NCI-H2196 treated with DMSO at 0.1 percent for 48 hours (cell line): ENCODE results near the gene MAPK13.
"Not testable (repeated sequence)": the region's sequence is repeated elsewhere in the genome, so short reads cannot be mapped to it uniquely, and the experiment has no call there.

ENCODE experiments used
- DNase-seq: peaks from one replicate; lab custom pipeline; 2025; ENCODE audit not compliant: unreplicated experiment; lab: John Stamatoyannopoulos, UW

MAPK13 gene

DNA sequence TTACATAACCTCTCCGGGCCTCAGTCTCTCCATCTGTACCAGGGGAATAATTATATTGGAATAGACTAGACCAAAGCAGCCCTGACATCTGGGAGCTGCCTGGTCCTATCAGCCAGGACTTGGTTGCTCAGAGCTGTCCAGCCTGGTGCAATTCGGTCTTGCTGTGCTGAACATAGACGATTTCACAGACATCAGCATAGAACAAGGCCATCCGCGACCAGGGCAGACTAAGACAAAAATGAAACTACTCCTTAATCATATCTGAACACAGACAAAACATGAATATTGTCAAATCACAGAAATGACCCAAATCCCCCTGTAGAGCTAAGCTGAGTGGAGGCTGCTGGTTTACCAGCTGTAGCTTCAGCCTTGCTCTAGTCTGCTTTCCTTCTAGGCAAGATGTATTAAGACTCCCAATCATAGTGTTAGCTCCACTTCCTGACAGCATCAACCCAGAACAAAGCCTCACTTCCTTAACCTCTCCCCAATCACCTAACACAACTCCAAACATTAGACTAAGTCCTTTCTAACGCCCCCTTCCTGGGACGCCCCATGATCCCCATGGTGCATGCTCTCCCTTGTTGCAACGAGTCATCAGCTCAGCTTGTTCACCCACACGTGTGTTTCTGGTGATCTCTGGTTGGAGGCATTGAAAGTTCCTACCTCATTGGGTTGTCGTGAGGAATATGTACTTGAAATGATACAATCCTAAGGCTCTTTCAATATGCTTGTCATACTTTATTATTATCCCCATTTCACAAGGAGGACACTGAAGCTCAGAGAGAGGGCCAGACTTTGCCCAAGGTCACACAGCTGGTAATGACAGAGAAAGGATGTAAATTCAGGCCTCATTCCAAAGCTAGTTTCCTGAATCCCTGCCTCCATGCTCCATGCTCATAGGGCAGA lies 3.5 kb upstream of the MAPK13 start:
- DNase-seq = no peak

DNA sequence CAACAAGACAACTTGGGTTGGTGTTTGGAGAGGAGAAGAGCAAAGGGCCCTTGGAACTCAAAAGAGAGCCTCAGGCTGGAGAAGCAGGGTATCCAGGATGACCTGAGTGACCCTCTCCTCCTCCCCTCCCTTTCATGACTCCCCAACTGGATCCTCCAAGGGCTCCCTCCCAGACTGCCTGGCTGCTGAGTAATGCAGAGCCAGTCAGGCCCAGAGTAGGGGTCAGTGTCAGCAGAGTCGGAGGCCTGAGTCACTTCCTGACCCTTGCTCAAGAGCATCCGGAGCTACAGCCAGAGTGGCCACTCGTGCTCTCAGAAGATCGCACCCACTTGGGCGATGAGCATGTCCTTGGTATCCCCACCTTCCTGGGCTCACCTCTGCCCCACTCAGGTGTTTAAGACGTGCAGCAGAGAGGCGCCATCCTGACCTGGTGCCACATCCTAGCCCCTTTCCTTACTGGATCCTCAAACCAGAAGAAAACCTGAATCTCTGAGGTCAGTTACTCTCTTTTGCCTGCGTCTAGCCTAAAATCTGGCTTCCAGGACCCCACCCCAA lies 2.8 kb upstream of the MAPK13 start:
- no peak for DNase-seq

DNA sequence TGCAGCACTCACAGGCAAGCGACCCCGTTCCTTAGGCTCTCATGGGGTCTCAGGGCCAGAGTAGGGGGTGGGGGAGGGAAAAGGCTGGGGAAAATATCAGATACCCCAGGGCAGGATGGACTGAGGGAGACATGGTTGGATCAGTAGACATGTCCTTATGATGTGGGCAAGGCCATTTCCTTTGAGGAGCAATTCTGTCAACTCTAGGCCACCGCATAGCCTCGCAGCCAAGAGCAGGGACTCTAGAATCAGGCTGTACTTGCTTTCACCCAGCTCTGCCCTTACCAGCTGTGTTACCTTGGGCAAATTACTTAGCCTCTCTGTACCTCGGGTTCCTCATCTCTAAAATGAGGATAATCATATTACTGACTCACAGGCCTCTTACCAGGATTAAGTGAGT lies 2.2 kb upstream of the MAPK13 start:
- DNase-seq = no peak

DNA sequence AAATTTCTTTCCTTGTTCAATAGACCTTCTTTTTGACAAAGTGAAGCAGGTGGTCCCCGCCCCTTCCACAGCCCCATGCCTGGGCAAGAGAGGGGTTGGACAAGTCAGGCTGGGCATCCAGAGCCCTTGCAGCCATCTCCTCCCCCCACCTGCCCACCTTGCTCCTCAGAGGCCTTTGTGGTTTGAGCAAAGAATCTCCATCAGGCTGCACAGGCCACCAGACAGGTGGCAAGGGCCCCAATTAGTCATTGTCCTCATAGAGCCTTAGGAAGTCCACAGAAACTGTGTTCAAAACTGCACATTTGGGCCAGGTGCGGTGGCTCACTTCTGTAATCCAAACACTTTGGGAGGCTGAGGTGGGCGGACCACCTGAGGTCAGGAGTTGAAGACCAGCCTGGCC lies 1.5 kb upstream of the MAPK13 start:
- no peak for DNase-seq

DNA sequence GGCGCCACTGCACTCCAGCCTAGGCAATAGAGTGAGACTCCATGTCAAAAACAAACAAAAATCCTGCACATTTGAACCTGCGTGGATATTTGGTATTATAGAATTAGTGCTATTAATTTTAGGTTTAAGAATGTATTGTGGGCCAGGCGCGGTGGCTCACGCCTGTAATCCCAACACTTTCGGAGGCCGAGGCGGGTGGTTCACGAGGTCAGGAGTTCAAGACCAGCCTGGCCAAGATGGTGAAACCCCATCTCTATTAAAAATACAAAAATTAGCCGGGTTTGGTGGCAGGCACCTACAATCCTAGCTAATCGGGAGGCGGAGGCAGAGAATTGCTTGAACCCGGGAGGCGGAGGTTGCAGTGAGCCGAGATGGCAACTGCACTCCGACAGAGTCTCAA lies 979 bp upstream of the MAPK13 start:
- DNase-seq = not testable (repeated sequence)

DNA sequence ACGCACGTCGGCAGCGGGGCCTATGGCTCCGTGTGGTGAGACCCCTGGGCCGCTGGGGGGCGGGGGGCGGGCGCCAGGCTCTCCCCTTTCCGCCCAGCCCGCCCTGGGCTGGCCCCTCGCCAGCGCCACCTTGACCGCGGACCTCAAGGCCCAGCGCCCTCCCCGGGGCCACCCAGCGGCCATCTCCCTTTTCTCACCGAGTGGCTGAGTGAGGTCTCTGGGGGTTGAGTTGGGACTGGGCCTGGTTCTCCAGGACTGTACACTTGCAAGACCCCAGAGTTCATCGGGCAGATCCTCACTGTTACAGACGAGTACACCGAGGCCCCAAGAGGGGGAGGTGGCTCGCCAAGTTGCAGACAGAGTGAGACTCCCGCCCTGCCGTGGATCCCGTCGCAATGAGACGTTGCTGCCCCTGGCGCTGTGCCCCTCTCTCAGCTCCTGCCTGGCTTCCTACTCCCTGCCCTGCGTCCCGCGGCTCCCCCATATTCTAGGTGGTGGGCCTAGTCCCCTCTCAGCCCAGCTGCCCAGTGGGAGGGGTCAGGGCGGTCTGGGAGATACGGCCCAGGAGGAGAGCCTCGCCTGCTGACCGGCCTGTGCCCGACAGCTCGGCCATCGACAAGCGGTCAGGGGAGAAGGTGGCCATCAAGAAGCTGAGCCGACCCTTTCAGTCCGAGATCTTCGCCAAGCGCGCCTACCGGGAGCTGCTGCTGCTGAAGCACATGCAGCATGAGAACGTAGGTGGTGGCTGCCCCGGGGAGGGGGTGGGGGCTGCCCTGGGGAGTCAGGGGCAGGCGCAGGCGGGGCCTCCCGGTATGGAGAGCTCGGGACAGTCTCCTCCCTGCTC lies 576 bp downstream of the MAPK13 start:
- peak; percentile 70 for DNase-seq

DNA sequence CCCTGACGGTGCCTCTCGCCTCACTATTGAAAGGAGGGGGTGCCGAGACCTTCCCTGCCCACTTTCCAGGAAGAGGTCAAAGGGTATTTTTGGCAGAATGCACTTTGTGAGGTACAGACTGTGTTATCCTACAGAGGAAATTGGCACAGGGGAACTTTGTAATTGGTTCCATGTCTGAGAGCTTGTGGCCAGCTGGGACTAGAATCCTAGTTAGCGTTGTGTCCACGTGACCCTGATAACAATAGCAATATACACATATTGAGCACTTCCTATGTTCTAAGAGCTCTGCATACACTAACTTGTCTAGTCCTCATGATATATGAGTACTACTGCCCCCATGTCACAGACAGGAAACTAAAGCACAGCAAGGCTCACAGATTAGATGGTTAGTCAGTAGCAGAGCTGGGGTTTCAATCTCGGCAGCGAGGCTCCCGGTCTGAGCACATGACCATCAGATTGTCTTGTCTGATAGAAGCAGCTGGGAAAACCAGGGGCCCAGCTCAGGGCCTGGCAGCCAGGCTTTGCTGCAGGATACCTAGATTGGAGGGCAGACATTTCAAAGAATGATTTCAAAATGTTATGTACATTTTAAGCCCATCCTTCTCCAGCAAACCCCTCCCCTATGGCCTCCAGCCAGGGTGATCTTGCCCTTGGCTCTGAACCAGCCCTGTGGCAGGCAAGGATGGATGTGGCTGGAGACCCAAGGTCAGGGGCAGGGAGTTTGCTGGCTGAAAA lies 1.4 kb downstream of the MAPK13 start:
- DNase-seq = peak; percentile 63

DNA sequence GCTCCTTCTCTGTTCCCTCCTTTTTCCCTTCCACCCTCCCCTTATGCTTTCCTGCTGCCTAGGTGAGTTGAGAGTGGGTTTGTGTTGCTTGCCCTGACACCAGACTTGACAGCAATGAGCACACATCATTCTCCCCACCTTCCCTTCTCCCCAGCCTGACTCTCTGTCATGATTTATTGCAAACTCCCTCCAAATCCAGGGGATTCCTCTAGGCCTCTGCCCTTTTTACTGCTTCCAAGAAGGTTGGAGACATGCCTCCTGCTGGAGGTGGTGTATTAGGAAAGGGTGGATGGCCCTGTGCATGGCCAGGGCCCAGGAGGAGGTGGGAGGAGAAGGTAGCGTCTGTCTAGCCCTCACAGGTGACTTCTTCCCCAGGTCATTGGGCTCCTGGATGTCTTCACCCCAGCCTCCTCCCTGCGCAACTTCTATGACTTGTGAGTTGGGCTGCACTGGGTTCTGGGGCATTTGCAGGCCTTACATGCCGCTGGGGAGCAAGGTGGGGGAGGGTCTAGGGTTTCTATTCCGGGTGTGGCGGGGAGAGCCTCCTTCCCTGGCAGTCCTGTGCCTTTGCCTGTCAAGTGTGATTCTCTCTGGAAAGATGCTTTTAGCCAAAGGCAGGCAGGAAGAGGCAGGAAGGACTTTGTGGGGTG lies 2.1 kb downstream of the MAPK13 start:
- DNase-seq = no peak

DNA sequence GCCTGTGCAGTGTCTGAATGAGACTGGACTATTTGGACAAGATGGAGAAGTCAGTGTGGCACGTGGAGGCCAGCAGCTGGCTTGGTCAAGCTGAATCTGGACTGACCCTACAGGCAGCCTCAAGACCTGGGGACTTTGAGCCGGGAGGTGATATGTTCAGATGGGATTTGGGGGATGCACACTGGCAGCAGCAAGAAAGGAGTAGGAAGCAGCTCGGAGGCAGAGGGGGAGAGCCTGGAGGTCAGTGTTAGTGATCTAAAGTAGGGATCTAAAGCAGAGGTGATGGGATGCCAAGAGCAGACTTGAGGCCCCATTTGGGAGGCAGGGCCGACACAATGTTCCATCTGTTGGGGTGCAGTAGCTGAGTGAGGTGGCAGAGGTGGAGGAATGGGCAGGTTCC lies 2.8 kb downstream of the MAPK13 start:
- no peak for DNase-seq

DNA sequence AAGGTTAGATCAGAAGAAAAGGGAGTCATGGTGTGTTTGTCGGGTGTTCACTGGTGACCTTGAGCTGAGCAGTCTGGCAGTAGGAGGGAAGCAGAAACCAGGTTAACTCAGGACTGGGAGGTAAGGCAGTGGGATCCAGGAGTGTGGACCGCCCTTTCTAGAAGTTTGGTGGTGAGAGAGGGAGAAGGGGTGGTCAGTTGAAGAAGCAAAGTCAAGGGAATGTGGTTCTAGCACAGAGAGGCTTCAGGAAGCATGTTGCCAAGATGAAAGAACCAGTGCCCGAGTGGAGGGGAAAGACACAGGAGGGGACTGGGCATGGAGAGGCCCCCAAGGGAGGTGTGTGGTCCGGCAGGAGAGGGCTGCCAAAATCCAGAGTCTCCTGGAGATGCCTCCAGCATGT lies 3.6 kb downstream of the MAPK13 start:
- no peak for DNase-seq

DNA sequence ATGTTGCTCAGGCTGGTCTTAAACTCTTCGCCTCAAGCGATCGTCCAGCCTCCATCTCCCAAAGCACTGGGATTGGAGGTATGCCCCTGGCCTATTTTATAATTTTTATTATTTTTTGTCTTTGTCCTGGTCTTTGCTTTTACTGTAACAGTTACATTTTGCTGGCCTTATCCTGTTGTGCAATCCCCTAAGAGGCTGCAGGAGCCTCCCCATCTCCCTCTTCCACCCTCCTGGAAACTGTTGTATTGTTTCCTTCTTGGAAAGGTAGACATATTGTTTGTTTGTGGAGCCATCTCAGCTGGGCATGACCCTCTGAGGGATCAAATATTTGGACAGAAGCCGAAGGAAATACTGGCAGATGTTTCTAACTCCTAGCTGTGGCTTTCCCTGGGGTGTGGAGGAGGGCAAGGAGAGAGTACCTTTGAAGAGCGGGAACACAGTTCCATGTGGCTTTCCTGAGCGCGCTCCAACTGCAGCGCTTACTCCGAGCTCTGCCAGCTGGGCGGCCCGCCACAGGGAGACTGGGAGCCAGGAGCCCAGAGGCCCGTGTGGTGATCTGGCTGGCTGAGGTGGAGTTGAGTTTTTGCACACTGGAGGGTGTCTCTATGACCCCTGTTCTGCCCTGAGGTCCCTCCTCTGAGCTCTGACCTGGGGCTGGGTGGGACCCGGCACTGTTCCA lies 4.9 kb downstream of the MAPK13 start:
- no peak for DNase-seq

DNA sequence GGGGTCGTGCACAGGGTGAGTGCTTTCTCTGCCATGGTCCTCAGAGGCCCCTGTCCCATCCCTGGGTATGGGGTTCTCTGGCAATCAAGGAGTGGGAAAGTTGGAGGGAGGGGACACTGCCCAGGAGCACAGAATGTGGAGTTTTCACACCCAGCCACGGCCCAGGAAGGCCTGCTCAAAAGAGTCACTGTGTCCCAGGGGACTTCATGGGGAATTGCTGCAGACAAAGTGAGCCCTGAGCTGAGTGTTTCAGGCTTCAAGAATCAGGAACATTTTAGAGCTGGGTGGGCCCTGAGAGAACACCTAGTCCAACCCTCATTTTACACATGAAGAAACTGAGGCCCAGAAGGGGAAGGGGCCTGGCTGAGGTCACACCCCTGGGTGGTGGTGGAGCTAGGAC lies 5.7 kb downstream of the MAPK13 start:
- DNase-seq = no peak

DNA sequence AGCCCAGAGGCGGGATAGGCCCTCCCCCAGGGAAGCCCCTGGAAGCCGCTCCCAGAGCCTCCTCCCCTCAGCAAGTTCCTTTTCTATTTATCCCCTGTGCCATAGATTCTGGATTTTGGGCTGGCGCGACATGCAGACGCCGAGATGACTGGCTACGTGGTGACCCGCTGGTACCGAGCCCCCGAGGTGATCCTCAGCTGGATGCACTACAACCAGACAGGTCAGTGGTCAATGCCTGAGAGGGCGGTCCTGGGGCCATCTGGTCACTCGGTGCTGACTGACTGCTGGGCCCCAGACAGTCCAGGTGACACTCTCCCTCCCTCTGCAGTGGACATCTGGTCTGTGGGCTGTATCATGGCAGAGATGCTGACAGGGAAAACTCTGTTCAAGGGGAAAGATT lies 6.2 kb downstream of the MAPK13 start:
- DNase-seq = no peak

DNA sequence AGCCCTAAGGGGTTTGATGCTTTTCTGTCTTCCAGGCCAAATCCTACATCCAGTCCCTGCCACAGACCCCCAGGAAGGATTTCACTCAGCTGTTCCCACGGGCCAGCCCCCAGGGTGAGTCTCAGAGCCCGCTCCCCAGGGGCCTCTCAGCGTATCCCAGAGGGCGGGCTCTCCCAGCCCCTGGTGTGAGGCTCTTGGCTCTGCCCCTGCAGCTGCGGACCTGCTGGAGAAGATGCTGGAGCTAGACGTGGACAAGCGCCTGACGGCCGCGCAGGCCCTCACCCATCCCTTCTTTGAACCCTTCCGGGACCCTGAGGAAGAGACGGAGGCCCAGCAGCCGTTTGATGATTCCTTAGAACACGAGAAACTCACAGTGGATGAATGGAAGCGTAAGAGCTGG lies 8.4 kb downstream of the MAPK13 start:
- DNase-seq = no peak

DNA sequence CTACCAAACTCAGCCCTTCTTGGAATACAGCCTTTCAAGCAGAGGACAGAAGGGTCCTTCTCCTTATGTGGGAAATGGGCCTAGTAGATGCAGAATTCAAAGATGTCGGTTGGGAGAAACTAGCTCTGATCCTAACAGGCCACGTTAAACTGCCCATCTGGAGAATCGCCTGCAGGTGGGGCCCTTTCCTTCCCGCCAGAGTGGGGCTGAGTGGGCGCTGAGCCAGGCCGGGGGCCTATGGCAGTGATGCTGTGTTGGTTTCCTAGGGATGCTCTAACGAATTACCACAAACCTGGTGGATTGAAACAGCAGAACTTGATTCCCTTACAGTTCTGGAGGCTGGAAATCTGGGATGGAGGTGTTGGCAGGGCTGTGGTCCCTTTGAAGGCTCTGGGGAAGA lies 9.1 kb downstream of the MAPK13 start:
- no peak for DNase-seq

DNA sequence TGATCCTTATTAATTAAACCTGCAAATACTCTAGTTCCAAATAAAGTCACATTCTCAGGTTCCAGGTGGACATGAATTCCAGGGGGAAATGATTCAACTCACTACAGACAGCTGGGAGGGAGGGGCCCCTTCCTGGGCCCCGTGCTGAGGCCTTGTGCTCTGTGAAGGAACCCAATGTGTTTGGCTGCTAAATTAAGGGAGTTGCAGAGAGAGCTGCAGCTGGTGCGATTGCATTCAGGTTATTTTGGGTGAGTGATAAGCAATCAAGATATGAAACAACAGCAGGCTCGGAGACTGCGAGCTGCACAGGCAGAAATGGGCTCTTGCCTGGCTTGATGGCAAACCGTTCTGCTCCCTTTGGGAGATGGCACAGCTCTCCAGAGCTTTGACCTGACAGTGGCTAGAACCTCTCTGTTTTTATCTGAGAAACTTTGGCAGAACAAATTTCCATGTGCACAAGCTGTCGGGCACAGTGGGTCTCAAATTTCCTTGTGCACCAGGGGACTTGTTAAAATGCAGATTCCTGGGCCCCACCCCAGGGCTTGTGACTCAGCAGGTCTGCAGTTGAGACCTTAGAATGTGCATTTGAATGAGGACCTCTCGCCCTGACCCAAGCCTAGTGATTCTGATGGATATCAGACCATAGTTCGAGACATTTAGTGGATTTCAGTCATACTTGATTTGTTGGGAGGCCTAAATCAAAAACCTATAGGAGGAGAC lies 9.8 kb downstream of the MAPK13 start:
- no peak for DNase-seq

DNA sequence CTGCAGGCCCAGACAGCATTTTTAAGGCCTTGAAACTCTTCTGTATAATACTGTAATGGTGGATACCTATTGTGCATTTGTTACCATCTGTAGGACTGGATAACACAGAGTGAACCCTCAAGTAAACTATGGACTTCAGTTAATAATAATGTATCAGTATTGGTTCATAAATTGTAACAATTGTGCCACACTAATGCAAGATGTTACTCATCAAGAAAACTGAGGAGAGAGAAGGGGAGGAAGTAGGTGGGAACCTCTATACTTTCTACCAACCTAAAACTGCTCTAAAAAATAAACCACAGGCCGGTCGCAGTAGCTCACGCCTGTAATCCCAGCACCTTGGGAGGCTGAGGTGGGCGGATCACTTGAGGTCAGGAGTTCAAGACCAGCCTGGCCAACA lies 10.8 kb downstream of the MAPK13 start:
- no peak for DNase-seq

DNA sequence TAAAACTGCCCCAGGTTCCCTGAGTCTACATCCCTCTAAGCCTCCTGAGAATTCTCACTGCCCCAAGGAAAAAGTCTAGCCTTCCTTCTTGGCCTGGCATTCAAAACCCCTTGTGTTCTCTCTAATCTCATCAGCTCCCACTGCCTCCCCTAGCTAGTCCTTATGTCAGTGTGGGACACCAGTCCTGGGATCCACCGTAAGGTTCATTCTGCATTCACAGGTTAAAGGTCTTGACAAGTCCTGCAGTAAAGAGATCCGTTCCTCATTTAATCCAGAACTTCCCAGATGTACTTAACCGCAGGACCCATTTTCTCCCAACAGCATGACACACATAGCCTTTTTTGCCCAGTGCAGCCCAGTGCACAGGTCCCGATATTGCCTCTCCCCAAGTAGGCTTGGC lies 11.6 kb downstream of the MAPK13 start:
- no peak for DNase-seq

DNA sequence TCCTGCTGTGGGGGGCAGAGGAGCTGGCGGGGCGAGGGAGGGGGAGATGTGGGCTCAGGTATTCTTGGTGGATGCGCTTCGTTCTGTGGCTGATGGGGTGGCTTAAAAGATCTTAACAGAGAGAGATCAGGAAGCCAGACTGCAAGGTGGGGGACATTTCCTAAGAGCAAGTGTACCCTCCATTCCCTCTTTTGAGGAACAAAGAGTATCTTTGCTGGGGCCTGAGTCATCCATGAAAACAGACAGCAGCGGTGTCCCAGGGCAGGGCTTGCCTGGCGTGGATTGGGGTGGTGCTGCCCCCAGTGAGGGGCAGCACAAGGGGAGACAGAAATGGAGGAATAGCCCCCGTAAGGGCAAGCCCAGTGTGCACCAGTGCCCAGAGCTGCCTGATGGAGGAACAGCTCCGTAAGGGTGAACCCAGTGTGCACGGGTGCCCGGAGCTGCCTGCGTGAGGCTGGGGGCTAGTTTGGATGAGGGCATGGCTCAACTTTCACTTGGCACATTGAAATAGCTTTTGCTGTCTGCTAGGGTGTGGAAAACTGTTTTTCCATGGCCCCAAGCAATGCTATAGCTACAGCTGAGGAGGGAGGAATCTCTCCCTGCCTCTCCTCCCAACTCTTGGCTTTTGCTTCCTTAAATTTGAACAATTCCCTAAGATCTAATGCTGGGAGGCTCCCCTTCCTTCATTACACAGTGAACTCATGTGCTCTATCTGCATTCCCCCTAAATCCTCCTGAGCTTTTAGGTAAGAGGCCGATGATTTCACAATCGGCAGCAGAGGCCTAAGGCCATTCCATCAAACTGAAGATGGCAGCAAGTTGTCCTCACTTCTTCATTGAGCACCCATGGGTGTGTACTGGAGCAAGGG lies 12.9 kb downstream of the MAPK13 start:
- no peak for DNase-seq
